HCT116 (cell line): ENCODE data around the gene KCNQ1OT1. TPM values are rescaled to one million over a fixed set of nuclear protein-coding genes. Genes with fewer than 3 reads are reported as not detected.

ENCODE experiments used
- ATAC-seq: fragments of 200-7000 bp; cut with Tn5 transposase; 2 replicates; pipeline ENCODE4 v1.9.1; 2020; ENCODE audit warnings: mild to moderate bottlenecking, moderate library complexity
- BruUV-seq: library from RNA; stranded (reverse); fragments of 400-500 nt; replicated peaks from 2 replicates; lab custom pipeline; 2021; lab: Mats Ljungman, UMichigan
- CTCF ChIA-PET: fragments of 300-600 bp; sonication (Branson Sonifier 250); formaldehyde crosslinking; loops from one replicate; lab custom pipeline; 2021; ENCODE audit warnings: antibody characterized with exemption; lab: Charles Lee
- POLR2A ChIA-PET: fragments of 300-600, 350-600 bp; sonication (Branson Sonifier 250); formaldehyde crosslinking; loops from one replicate; lab custom pipeline; 2021; ENCODE audit warnings: antibody characterized with exemption; lab: Charles Lee
- RAD21 ChIA-PET, 2 experiments: fragments of 300-600 bp; sonication (Branson Sonifier 250); formaldehyde crosslinking; loops; one replicate each; lab custom pipeline; 2023; ENCODE audit warnings: low total read pairs in 2 of 2; ENCODE audit not compliant: uncharacterized antibody in 2 of 2, unreplicated experiment in 2 of 2, low non-redundant PET in 1 of 2; lab: Charles Lee
- DNase-seq: peaks from one replicate; pipeline ENCODE4 v3.0.0-alpha.2; 2010; ENCODE audit warnings: low read depth, low spot score
- H2AFZ ChIP-seq: fragments of 200-600 bp; shearing (Covaris generic), sonication (generic); 2 replicates; pipeline ENCODE4 v1.6.1; 2017; ENCODE audit warnings: low read depth, mixed run types, mixed read lengths, antibody characterized with exemption, low read length; ENCODE audit not compliant: poor library complexity, severe bottlenecking
- H3K27ac ChIP-seq: 2 replicates; pipeline ENCODE4 v1.5.1; 2012; ENCODE audit warnings: low read depth, low read length
- H3K27me3 ChIP-seq: fragments of 200-600 bp; sonication (generic); 2 replicates; pipeline ENCODE4 v1.6.1; 2016; ENCODE audit warnings: mixed run types, low read length, mixed read lengths; ENCODE audit not compliant: insufficient read depth
- H3K36me3 ChIP-seq, 2 experiments: fragments of 200-500 bp in 1 of 2; fragments of 200-600 bp in 1 of 2; sonication (Bioruptor generic) in 1 of 2; sonication (generic) in 1 of 2; 2 replicates each; pipeline versions ENCODE4 v1.5.1 to v1.6.1; 2014 to 2016; ENCODE audit warnings: low read length in 2 of 2, inconsistent platforms in 1 of 2, mixed read lengths in 1 of 2, mixed run types in 1 of 2; ENCODE audit not compliant: insufficient read depth in 2 of 2, control insufficient read depth in 1 of 2
- H3K4me1 ChIP-seq, 2 experiments: fragments of 200-600 bp in 1 of 2; sonication (generic) in 1 of 2; 2 replicates each; pipeline versions ENCODE4 v1.5.1 to v1.6.1; 2012 to 2017; ENCODE audit warnings: low read length in 2 of 2, inconsistent platforms in 1 of 2, mild to moderate bottlenecking in 1 of 2, mixed read lengths in 1 of 2, mixed run types in 1 of 2, moderate library complexity in 1 of 2; ENCODE audit not compliant: insufficient read depth in 2 of 2, control insufficient read depth in 1 of 2
- H3K4me2 ChIP-seq: fragments of 200-600 bp; sonication (generic); 2 replicates; pipeline ENCODE4 v1.6.1; 2017; ENCODE audit warnings: mixed run types, low read length, mixed read lengths
- H3K4me3 ChIP-seq, 2 experiments: fragments of 200-600 bp in 1 of 2; sonication (generic) in 1 of 2; replicated peaks in 1 of 2; 2 replicates each; pipeline ENCODE4 v1.5.1; 2011 to 2016; ENCODE audit warnings: low read length in 2 of 2, control low read depth in 1 of 2, low read depth in 1 of 2, mild to moderate bottlenecking in 1 of 2, mixed read lengths in 1 of 2, mixed run types in 1 of 2
- H3K79me2 ChIP-seq: fragments of 200-600 bp; sonication (generic); 2 replicates; pipeline ENCODE4 v1.6.1; 2017; ENCODE audit warnings: mild to moderate bottlenecking, mixed run types, low read length, moderate library complexity, mixed read lengths; ENCODE audit not compliant: insufficient read depth
- H3K9ac ChIP-seq: fragments of 200-600 bp; sonication (generic); 2 replicates; pipeline ENCODE4 v1.6.1; 2016; ENCODE audit warnings: low read length, mixed read lengths
- H3K9me2 ChIP-seq: fragments of 200-600 bp; sonication (generic), shearing (Covaris generic); 2 replicates; pipeline ENCODE4 v1.6.1; 2017; ENCODE audit warnings: mixed run types, mild to moderate bottlenecking, moderate library complexity; ENCODE audit not compliant: insufficient read depth
- H3K9me3 ChIP-seq, 2 experiments: fragments of 200-500 bp in 1 of 2; fragments of 200-600 bp in 1 of 2; sonication (Bioruptor generic) in 1 of 2; sonication (generic) in 1 of 2; 2 replicates each; pipeline ENCODE4 v1.6.1; 2014 to 2017; ENCODE audit warnings: low read length in 2 of 2, mixed read lengths in 2 of 2, inconsistent platforms in 1 of 2, low read depth in 1 of 2, mild to moderate bottlenecking in 1 of 2, mixed run types in 1 of 2, moderate library complexity in 1 of 2; ENCODE audit not compliant: control insufficient read depth in 1 of 2, insufficient read depth in 1 of 2
- H4K20me1 ChIP-seq: fragments of 200-600 bp; sonication (generic), shearing (Covaris generic); 2 replicates; pipeline ENCODE4 v1.6.1; 2017; ENCODE audit warnings: mixed run types, mild to moderate bottlenecking, moderate library complexity; ENCODE audit not compliant: insufficient read depth
- ATF3 ChIP-seq: IDR thresholded peaks from 2 replicates; pipeline ENCODE4 v1.6.1; 2012
- CBX3 ChIP-seq: IDR thresholded peaks from 2 replicates; pipeline ENCODE4 v1.6.1; 2012; ENCODE audit warnings: low read depth
- EGR1 ChIP-seq: IDR thresholded peaks from 2 replicates; pipeline ENCODE4 v1.6.1; 2012; ENCODE audit warnings: low read depth
- ELF1 ChIP-seq: IDR thresholded peaks from 2 replicates; pipeline ENCODE4 v1.6.1; 2012; ENCODE audit warnings: low read depth, borderline replicate concordance
- EZH2phosphoT487 ChIP-seq: fragments of 200-600 bp; IDR thresholded peaks from 2 replicates; pipeline ENCODE4 v1.6.1; 2018; ENCODE audit warnings: antibody characterized with exemption, borderline replicate concordance
- JUND ChIP-seq: IDR thresholded peaks from 2 replicates; pipeline ENCODE4 v1.6.1; 2012
- POLR2A ChIP-seq: IDR thresholded peaks from 2 replicates; pipeline ENCODE4 v1.7.0; 2011; ENCODE audit warnings: borderline replicate concordance; ENCODE audit not compliant: insufficient read depth, insufficient read length; ENCODE audit errors: extremely low read depth
- SIN3A ChIP-seq: IDR thresholded peaks from 2 replicates; pipeline ENCODE4 v1.6.1; 2012; ENCODE audit warnings: low read depth
- ZFX ChIP-seq: fragments of 450-650 bp; IDR thresholded peaks from 2 replicates; pipeline ENCODE4 v1.6.1; 2017
- intact Hi-C: fragments of 100-400 bp; cut with micrococcal nuclease; formaldehyde crosslinking; loops from 2 replicates; pipeline ENCODE4 v1.10.0; 2022
- total RNA-seq: library from RNA; stranded (reverse); gene quantifications from one replicate; pipeline ENCODE4 v1.2.1, GENCODE V29; 2021; ENCODE audit not compliant: unreplicated experiment
- TF ChIP-seq, protein P1 (sequence below): IDR thresholded peaks from 2 replicates; pipeline ENCODE4 v1.6.1; 2012
- TF ChIP-seq, protein P2 (sequence below): IDR thresholded peaks from 2 replicates; pipeline ENCODE4 v1.6.1; 2012; ENCODE audit warnings: low read depth
- TF ChIP-seq, protein P3 (sequence below): IDR thresholded peaks from 2 replicates; pipeline ENCODE4 v1.6.1; 2011; ENCODE audit warnings: mild to moderate bottlenecking, low read length, moderate library complexity; ENCODE audit not compliant: insufficient replicate concordance; ENCODE audit errors: extremely low read depth

The KCNQ1OT1 gene
- total RNA-seq, 1 experiment from 2014 or later: 1.1 TPM

DNA sequence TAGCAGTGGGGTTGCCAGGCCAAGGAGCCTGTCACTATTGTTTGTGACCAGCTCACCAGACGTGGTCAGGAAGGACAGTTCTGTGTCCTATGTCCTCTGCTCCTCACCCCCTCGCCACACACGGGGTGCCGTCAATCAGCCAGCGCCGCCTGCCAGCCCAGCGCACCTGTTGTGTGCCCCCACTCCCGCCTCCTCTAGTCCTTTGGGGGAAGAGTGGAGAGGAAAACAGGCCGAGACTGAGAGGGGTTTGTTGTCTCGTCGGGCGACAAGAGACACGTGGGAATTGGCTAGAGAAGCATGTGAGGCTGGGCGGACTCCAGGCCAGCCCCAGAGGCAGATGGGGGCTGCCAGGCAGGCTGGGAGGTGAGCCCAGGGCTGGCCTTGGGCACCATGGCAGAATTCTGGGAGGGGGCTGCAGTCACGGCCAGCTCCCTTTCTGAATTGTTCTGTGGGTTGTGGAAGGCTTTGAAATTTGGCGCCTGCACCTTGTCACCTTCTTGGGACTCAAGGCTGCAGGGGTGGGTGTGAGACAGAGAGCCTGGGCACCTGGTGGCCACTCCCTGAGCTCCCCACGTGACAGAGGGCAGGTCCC lies 3.1 kb upstream of the KCNQ1OT1 start:
- H3K4me3 ChIP-seq: no peak overlapping the region
- no peak overlapping the region for H3K9ac ChIP-seq
- intact Hi-C loops: no loop called here
- no peaks in the 10 kb centered on the region for H3K27me3 ChIP-seq
- no TSS peak for BruUV-seq
- peaks cover 0 to 23% of the 10 kb centered on the region in 2 experiments; a peak in 2 of 4 replicates for H3K4me1 ChIP-seq
- no peak for TF ChIP-seq JUND
- no peak for TF ChIP-seq CBX3
- TF ChIP-seq ZFX: no peak
- no peak for TF ChIP-seq ELF1
- TF ChIP-seq SIN3A: no peak
- no peak for TF ChIP-seq EGR1
- TF ChIP-seq EZH2phosphoT487: no peak
- no peak for TF ChIP-seq POLR2A
- TF ChIP-seq, protein P1, sequence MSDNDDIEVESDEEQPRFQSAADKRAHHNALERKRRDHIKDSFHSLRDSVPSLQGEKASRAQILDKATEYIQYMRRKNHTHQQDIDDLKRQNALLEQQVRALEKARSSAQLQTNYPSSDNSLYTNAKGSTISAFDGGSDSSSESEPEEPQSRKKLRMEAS: no peak
- TF ChIP-seq, protein P2, sequence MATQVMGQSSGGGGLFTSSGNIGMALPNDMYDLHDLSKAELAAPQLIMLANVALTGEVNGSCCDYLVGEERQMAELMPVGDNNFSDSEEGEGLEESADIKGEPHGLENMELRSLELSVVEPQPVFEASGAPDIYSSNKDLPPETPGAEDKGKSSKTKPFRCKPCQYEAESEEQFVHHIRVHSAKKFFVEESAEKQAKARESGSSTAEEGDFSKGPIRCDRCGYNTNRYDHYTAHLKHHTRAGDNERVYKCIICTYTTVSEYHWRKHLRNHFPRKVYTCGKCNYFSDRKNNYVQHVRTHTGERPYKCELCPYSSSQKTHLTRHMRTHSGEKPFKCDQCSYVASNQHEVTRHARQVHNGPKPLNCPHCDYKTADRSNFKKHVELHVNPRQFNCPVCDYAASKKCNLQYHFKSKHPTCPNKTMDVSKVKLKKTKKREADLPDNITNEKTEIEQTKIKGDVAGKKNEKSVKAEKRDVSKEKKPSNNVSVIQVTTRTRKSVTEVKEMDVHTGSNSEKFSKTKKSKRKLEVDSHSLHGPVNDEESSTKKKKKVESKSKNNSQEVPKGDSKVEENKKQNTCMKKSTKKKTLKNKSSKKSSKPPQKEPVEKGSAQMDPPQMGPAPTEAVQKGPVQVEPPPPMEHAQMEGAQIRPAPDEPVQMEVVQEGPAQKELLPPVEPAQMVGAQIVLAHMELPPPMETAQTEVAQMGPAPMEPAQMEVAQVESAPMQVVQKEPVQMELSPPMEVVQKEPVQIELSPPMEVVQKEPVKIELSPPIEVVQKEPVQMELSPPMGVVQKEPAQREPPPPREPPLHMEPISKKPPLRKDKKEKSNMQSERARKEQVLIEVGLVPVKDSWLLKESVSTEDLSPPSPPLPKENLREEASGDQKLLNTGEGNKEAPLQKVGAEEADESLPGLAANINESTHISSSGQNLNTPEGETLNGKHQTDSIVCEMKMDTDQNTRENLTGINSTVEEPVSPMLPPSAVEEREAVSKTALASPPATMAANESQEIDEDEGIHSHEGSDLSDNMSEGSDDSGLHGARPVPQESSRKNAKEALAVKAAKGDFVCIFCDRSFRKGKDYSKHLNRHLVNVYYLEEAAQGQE: no peak
- TF ChIP-seq ATF3: no peak
- TF ChIP-seq, protein P3, sequence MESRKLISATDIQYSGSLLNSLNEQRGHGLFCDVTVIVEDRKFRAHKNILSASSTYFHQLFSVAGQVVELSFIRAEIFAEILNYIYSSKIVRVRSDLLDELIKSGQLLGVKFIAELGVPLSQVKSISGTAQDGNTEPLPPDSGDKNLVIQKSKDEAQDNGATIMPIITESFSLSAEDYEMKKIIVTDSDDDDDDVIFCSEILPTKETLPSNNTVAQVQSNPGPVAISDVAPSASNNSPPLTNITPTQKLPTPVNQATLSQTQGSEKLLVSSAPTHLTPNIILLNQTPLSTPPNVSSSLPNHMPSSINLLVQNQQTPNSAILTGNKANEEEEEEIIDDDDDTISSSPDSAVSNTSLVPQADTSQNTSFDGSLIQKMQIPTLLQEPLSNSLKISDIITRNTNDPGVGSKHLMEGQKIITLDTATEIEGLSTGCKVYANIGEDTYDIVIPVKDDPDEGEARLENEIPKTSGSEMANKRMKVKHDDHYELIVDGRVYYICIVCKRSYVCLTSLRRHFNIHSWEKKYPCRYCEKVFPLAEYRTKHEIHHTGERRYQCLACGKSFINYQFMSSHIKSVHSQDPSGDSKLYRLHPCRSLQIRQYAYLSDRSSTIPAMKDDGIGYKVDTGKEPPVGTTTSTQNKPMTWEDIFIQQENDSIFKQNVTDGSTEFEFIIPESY: no peak
- no peak overlapping the region for H3K27ac ChIP-seq
- ChIA-PET RAD21 (no interaction called here), CTCF (no interaction called here), POLR2A (no interaction called here)
- H3K36me3 ChIP-seq: no peaks in the 10 kb centered on the region
- no peaks in the 10 kb centered on the region for H4K20me1 ChIP-seq
- H2AFZ ChIP-seq: no peak overlapping the region
- peaks cover 16% of the 10 kb centered on the region for H3K79me2 ChIP-seq
- no peak overlapping the region for H3K4me2 ChIP-seq
- H3K9me2 ChIP-seq: no peaks in the 10 kb centered on the region
- DNase-seq: no peak
- no peaks in the 10 kb centered on the region; a peak in 1 of 4 replicates for H3K9me3 ChIP-seq
- ATAC-seq: no peak
